Mammary epithelial cell (primary cell): ENCODE data around the gene MYCN.

Experiments
- CTCF ChIP-seq, 2 donors: IDR thresholded peaks in 1 of 2; conservative IDR thresholded peaks in 1 of 2; 2 replicates each; pipeline ENCODE4 v1.5.1; 2011 to 2012; ENCODE audit warnings: inconsistent platforms in 2 of 2, low read length in 2 of 2, mild to moderate bottlenecking in 2 of 2, control low read depth in 1 of 2, low read depth in 1 of 2; ENCODE audit not compliant: insufficient read depth in 1 of 2; ENCODE audit errors: extremely low read depth in 1 of 2
- EZH2 ChIP-seq: IDR thresholded peaks from 2 replicates; pipeline ENCODE4 v1.6.1; 2012; ENCODE audit warnings: low read length, inconsistent platforms, borderline replicate concordance

- TF ChIP-seq CTCF (conservative IDR thresholded peaks at IDR 0.05 in 1 of 2, IDR thresholded peaks at IDR 0.05 in 1 of 2; ENCODE audit: extremely low read depth in 1 of 2, insufficient read depth in 1 of 2, low read depth in 1 of 2, low read length in 2 of 2), result no peak
- TF ChIP-seq EZH2, result no peak
Measured at GRCh38 chr2:15937105-15937881, 3.1 kb upstream of the MYCN start.
